ENCODE results near the gene TFB2M.
"Not testable (repeated sequence)": the region's sequence is repeated elsewhere in the genome, so short reads cannot be mapped to it uniquely, and the experiment has no call there.

Gene TFB2M

GRCh38 chr1:246582301-246583055 lies 16.4 kb upstream of the TFB2M start:
- no peak for DNase-seq

- DNase-seq = no peak
Measured at GRCh38 chr1:246580497-246581370, 14.7 kb upstream of the TFB2M start.

- DNase-seq = no peak
Measured at GRCh38 chr1:246579818-246580217, 13.8 kb upstream of the TFB2M start.

- no peak for DNase-seq
Measured at GRCh38 chr1:246577720-246578106, 11.7 kb upstream of the TFB2M start.

GRCh38 chr1:246577082-246577719 lies 11.1 kb upstream of the TFB2M start:
- no peak for DNase-seq

GRCh38 chr1:246576709-246577032 lies 10.6 kb upstream of the TFB2M start:
- DNase-seq = no peak

GRCh38 chr1:246573491-246573890 lies 7.4 kb upstream of the TFB2M start:
- no peak for DNase-seq

DNA sequence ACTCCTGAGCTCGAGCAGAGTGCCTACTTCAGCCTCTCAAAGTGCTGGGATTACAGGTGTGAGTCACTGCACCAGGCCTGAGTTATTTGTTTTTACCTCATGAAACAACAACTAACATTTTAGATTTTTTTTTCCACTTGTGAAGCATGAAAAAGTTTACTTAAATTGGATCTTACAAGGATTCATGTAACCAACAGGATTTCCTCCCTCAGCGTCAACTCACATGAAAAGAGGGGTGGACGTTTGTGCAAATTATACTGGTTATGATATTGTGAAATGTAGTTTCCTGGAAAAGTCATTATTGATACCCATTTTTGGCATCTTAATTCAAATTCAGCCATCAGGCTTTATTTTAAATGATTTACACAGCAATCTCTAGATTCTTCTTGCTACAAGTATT lies 6.7 kb upstream of the TFB2M start:
- no peak for DNase-seq

DNA sequence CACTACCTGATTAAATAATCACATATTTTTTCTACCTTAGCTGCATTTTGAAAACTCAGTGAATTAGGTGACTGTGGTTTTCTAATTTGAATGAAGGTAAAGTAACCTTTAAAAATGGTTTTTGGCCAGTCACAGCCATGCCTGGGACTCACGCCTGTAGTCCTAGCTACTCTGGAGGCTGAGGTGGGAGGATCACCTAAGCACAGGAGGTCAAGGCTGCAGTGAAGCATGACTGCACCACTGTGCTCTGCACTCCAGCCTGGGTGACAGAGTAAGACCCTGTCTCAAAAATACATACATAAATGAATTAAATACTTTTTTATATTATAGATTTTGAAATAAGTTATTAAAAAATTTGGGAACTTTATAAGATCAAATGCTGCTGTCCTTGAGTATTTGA lies 5.9 kb upstream of the TFB2M start:
- no peak for DNase-seq

- not testable (repeated sequence) for DNase-seq
Measured at GRCh38 chr1:246571309-246571708, 5.2 kb upstream of the TFB2M start.

GRCh38 chr1:246569248-246570238 lies 3.5 kb upstream of the TFB2M start:
- peak; percentile 82 for DNase-seq

GRCh38 chr1:246567646-246568235 lies 1.7 kb upstream of the TFB2M start:
- no peak for DNase-seq

DNA sequence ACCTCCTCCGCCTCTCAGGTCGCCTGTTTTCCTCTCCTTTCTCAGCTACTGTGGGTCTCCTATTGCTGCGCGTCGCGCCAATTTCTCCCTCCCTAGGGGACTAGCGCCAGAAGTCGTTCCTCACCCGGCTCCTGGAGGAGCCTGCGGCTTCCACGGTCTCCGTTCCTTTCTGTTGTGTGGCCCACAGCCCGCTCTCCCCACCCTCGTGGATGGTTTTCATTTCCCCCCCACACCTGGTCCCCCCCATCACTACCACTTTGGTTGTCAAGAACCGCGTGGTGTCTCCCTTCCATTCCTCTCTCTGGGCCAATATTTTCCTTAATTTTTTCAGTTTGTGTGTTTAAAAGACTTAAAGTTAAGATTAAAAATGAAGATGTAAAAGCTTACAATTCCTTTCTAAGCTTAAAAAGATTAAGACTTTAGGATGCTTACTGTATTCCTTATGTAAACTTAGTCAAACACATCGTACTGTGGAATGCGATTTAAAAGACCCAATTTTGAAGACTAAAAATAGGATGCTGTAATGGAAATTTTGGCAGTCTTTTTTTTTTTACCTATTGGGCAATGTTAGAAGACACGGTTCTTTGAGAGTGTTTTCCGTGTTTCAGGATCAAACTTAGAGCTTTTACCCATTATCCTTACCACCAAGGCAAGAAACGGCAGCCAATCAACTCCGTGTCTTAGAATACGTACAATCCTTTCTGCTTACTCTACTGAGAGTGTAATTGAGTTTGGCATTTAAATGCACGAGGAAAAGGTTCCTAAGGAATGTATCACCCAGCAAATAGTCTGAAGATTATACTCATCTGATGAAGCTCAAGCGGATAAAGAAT lies 968 bp upstream of the TFB2M start:
- no peak for DNase-seq

GRCh38 chr1:246565751-246566127 lies 322 bp downstream of the TFB2M start:
- no peak for DNase-seq

DNA sequence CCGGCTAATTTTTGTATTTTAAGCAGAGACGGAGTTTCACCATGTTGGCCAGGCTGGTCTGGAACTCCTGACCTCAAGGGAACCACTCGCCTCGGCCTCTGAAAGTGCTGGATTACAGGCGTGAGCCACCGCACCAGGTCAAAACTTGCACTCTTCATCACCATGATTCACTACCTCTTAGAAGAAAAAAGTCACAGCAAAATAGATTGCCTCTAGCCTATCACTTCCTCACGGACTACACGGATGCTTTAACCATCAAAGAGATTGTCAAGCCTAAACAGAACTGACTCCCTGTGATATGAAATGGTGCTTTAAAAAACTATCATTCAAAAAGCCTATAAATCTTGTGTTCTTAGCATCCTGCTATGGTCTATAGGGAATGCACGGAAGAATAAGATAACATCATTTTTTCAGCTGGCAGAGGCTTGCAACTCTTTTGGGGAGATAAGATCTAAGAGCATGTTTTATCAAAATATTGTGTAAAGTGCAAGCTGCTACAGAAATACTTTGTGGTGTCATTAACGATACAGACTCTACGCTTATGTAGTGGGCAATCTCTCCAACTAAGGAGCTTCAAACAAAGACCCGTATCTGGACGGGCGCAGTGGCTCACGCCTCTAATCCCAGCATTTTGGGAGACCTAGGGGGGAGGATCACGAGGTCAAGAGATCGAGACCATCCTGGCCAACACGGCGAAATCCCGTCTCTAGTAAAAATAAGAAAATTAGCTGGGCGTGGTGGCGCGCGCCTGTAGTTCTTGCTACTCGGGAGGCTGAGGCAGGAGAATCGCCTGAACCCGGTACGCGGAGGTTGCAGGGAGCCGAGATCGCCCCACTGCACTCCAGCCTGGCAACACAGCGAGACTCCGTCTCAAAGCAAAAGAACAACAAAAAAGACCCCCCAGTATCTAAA lies 966 bp downstream of the TFB2M start:
- no peak for DNase-seq

DNA sequence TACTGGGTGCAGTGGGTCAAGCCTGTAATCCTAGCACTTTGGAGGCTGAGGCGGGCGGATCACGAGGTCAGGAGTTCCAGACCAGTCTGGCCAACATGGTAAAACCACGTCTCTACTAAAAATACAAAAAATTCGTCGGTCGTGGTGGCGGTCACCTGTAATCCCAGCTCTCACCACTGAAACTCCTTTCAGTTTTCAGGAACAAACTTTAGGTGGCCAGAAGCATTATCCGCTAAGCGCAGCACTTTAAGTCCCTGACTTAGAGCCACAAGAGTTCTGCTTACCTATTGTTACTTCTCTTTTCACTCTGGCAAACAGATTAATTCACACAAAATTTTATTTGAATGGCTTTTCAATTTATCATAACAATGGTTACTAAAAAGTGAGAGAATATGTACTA lies 5.2 kb downstream of the TFB2M start:
- not testable (repeated sequence) for DNase-seq

- no peak for DNase-seq
Measured at GRCh38 chr1:246559310-246559709, 6.8 kb downstream of the TFB2M start.

DNA sequence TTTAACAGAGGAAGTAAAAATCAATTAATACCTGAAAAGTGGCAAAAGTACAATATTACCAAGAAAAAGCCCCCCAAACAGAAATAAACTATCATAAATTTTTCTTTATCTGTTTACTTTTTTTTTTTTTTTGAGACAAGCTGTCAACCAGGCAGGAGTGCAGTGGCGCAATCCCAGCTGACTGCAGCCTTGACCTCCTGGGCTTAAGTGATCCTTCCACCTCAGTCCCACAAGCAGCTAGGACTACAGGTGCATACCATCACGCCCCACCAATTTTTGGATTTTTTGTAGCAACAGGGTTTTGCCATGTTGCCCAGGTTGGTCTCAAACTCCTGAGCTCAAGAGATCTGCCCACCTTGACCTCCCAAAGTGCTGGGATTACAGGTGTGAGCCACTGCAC lies 8.0 kb downstream of the TFB2M start:
- DNase-seq = no peak

DNA sequence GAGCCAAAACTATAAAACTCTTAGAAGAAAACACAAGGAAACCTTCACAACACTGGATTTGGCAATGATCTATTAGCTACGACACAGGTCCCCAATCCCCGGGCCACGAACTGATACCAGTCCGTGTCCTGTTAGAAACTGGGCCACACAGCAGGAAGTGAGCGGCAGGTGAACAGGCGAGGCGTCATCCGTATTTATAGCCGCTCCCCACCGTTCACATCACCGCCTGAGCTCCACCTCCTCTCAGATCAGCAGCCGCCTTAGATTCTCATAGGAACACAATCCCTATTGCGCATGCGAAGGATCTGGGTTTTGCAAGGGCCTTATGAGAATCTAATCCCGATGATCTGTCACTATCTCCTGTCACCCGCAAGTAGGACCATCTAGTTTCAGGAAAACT lies 11.9 kb downstream of the TFB2M start:
- no peak for DNase-seq

- DNase-seq = no peak
Measured at GRCh38 chr1:246552110-246552509, 14.0 kb downstream of the TFB2M start.
